ENCODE data around the gene GEMIN4.

DNA sequence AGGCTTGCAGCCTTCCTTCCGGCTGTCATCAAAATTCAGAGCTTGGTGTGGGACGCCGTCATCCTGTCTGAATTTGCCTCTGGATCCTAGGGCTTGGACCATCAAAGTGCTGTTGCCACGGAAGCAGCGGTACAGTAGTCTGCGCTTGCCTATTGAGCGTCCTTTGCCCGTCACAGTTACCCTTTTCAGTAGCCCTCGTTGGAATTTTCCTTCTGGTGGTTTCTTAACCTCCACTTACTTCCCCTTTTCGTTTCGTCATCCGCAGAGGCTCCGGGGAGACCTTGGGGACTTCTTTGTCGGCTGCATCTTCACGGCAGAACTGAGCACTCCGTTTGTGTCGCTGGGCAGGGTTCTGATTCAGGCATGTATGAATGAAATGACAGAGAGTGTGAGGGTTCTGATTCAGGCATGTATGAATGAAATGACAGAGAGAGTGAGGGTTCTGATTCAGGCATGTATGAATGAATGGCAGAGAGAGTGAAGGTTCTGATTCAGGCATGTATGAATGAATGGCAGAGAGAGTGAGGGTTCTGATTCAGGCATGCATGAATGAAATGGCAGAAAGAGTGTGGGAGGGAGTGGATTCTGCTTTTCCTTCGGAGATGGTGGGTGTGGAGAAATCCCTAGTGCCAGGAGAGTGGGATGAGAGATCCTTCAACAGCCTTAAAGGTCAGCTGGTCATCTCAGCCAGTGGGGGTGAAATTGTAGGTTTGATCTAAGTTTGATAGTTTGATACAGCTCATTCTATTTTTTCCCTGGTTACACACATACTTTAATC is 11.6 kb downstream of the GEMIN4 start:
- TF ChIP-seq, protein P1, sequence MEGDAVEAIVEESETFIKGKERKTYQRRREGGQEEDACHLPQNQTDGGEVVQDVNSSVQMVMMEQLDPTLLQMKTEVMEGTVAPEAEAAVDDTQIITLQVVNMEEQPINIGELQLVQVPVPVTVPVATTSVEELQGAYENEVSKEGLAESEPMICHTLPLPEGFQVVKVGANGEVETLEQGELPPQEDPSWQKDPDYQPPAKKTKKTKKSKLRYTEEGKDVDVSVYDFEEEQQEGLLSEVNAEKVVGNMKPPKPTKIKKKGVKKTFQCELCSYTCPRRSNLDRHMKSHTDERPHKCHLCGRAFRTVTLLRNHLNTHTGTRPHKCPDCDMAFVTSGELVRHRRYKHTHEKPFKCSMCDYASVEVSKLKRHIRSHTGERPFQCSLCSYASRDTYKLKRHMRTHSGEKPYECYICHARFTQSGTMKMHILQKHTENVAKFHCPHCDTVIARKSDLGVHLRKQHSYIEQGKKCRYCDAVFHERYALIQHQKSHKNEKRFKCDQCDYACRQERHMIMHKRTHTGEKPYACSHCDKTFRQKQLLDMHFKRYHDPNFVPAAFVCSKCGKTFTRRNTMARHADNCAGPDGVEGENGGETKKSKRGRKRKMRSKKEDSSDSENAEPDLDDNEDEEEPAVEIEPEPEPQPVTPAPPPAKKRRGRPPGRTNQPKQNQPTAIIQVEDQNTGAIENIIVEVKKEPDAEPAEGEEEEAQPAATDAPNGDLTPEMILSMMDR (IDR thresholded peaks at IDR 0.05; ENCODE audit: low read depth, low read length, missing input control), result no peak
- TF ChIP-seq SP1 (IDR thresholded peaks at IDR 0.05) (no peak), YY1 (IDR thresholded peaks at IDR 0.05) (no peak), GABPA (IDR thresholded peaks at IDR 0.05 in 1 of 2, conservative IDR thresholded peaks at IDR 0.05 in 1 of 2) (no peak)
